K562 (cell line): Measurements from ENCODE around the gene POP7. TPM values are rescaled to one million over a fixed set of nuclear protein-coding genes. Genes with fewer than 3 reads are reported as not detected.

Experiments used
- ARHGAP35 ChIP-seq: fragments of 450-650 bp; IDR thresholded peaks from 2 replicates; pipeline ENCODE4 v1.6.1; 2018; ENCODE audit not compliant: partially characterized antibody
- ATF7 ChIP-seq: fragments of 450-650 bp; IDR thresholded peaks from 2 replicates; pipeline ENCODE4 v1.7.1; 2014; ENCODE audit warnings: mild to moderate bottlenecking, moderate library complexity
- BRF2 ChIP-seq: IDR thresholded peaks from 3 replicates; pipeline ENCODE4 v1.6.1; 2011; ENCODE audit warnings: borderline replicate concordance, mild to moderate bottlenecking; ENCODE audit not compliant: insufficient read length, insufficient read depth
- EGR1 ChIP-seq: fragments of 450-650 bp; conservative IDR thresholded peaks from 2 replicates; pipeline ENCODE4 v1.6.1; 2017; ENCODE audit warnings: mild to moderate bottlenecking
- ESRRA ChIP-seq: fragments of 450-650 bp; IDR thresholded peaks from 2 replicates; pipeline ENCODE4 v1.6.1; 2014; ENCODE audit warnings: low read depth, mild to moderate bottlenecking, moderate library complexity, borderline replicate concordance
- ETV1 ChIP-seq: fragments of 450-650 bp; conservative IDR thresholded peaks from 2 replicates; pipeline ENCODE4 v1.6.1; 2016; ENCODE audit warnings: missing genetic modification characterization, control low read depth, low read depth, missing compliant biosample characterization
- HIVEP1 ChIP-seq: fragments of 250-450 bp; sonication (Bioruptor Pico); IDR thresholded peaks from 2 replicates; pipeline ENCODE4 v1.4.0; 2020; ENCODE audit warnings: mild to moderate bottlenecking
- POLR2A ChIP-seq: fragments of 450-650 bp; conservative IDR thresholded peaks from 2 replicates; pipeline ENCODE4 v1.6.1; 2016
- POLR2B ChIP-seq: fragments of 450-650 bp; IDR thresholded peaks from 2 replicates; pipeline ENCODE4 v1.6.1; 2018; ENCODE audit warnings: low read depth; ENCODE audit not compliant: partially characterized antibody
- POLR2H ChIP-seq: IDR thresholded peaks from 2 replicates; pipeline ENCODE4 v1.6.1; 2016; ENCODE audit warnings: missing genetic modification characterization, low read depth, mild to moderate bottlenecking, control low read depth, missing compliant biosample characterization, moderate library complexity
- REST ChIP-seq, 2 experiments: fragments of 450-650 bp; formaldehyde crosslinking in 1 of 2; IDR thresholded peaks; 2 replicates each; pipeline versions ENCODE4 v1.4.0 to v1.6.1; 2014 to 2020; ENCODE audit warnings: mild to moderate bottlenecking in 2 of 2, borderline replicate concordance in 1 of 2, low read depth in 1 of 2
- SIN3A ChIP-seq, 2 experiments: fragments of 150-350 bp in 1 of 2; IDR thresholded peaks; 2 replicates each; pipeline ENCODE4 v1.6.1; 2011 to 2016; ENCODE audit warnings: borderline replicate concordance in 2 of 2, low read depth in 2 of 2, low read length in 2 of 2, mild to moderate bottlenecking in 2 of 2, moderate library complexity in 2 of 2; ENCODE audit not compliant: control insufficient read depth in 1 of 2
- SMAD2 ChIP-seq: fragments of 150-350 bp; IDR thresholded peaks from 2 replicates; pipeline ENCODE4 v1.6.1; 2014; ENCODE audit warnings: low read depth, mild to moderate bottlenecking, low read length
- TARDBP ChIP-seq: fragments of 450-650 bp; IDR thresholded peaks from 2 replicates; pipeline ENCODE4 v1.6.1; 2016
- TRIM28 ChIP-seq: fragments of 450-650 bp; IDR thresholded peaks from 2 replicates; pipeline ENCODE4 v1.6.1; 2017
- XRCC5 ChIP-seq: fragments of 200-400 bp; formaldehyde crosslinking; IDR thresholded peaks from 2 replicates; pipeline ENCODE4 v1.6.1; 2017; ENCODE audit warnings: low read depth, mild to moderate bottlenecking, low read length
- ZNF696 ChIP-seq: fragments of 250-450 bp; sonication (Bioruptor Pico); conservative IDR thresholded peaks from 2 replicates; pipeline ENCODE4 v1.4.0; 2020; ENCODE audit warnings: mild to moderate bottlenecking, moderate library complexity
- polyA plus RNA-seq, 8 experiments: library from polyadenylated mRNA; depleted of rRNA in 4 of 8; stranded (reverse) in 5 of 8; unstranded in 3 of 8; fragments of >200 nt; fragmentation: Nextera tagmentation in 2 of 8; fragmentation: Illumina TruSeq in 1 of 8; extraction: Ambion mirVana in 2 of 8; extraction: Trizol in 1 of 8; gene quantifications; 2 replicates each; pipeline versions ENCODE4 v1.2.1 to v1.2.3, GENCODE V29; 2011 to 2014; ENCODE audit warnings: inconsistent platforms in 1 of 8, missing spikeins in 1 of 8
- total RNA-seq, 7 experiments: library from RNA; depleted of rRNA in 6 of 7; stranded (reverse); fragments of >200 nt in 6 of 7; fragmentation: Illumina TruSeq in 2 of 7; extraction: Trizol in 2 of 7; gene quantifications; 2 replicates each; pipeline versions ENCODE4 v1.2.1 to v1.2.3, GENCODE V29; 2011 to 2021; ENCODE audit warnings: low replicate concordance in 1 of 7
- TF ChIP-seq, protein P1 (sequence below): fragments of 450-650 bp; IDR thresholded peaks from one replicate; pipeline ENCODE4 v1.6.1; 2018; ENCODE audit warnings: mild to moderate bottlenecking, moderate library complexity; ENCODE audit not compliant: partially characterized antibody

Gene POP7
- total and polyA plus RNA-seq, 9 of the 15 experiments (the other 6 are each of a cell fraction or from before 2014, with no cell fraction given), result 11.5 to 163 (median 68.9) TPM

DNA sequence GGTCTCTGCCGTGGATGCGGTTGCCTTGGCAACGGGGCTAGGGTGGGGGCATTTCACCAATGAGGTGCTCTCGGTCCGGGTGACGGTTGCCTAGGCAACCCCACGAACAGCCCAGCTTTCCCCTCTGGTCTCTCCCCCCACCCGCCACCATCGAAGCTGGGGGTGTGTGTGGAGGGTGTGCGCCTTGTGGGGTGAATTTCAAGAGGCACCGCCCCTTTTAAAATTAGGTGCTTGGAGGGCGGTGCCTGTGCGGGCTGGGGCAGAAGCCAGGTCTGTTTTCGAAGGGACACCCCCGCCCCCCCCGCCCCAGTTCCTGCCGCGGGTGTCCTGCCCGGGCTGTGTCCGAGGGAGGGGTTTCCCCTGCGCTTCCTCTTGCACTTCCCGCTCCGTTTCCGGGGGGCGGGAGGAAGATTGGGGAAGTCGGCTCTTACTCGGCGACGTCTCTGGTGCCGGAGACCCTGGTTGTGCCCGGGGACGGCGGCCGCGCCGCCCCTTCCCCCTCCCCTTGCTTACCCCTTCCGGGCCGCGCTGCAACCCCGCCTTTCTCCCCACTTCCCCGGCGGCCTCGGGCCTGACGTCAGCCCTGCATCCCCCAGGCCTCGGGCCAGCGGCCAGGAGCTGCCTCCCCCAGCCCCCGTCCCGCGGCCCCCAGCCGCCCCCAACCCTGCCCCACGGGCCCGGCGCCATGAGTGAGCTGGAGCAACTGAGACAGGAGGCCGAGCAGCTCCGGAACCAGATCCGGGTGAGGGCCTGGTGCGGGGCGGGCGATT, 30.2 kb upstream of the POP7 start (continued):
- TF ChIP-seq ZNF696 (no peak), TARDBP (no peak), POLR2H (tag) (no peak), HIVEP1 (no peak), ESRRA (no peak), ATF7 (peak; percentile 45; the same call in 1 of the 2 replicates), POLR2A (no peak), POLR2B (no peak), TRIM28 (no peak), BRF2 (no peak), REST (IDR thresholded peaks at IDR 0.05; ENCODE audit: borderline replicate concordance) (no peak), REST (CRISPR knock-in tag; IDR thresholded peaks at IDR 0.05; ENCODE audit: low read depth) (no peak), SIN3A (IDR thresholded peaks at IDR 0.05; ENCODE audit: borderline replicate concordance in 2 of 2, control insufficient read depth in 1 of 2, low read depth in 2 of 2, low read length in 2 of 2) (peak; percentile 77 to 85; a peak in 2 of 4 replicates), ARHGAP35 (no peak), ETV1 (tag) (peak; percentile 73), SMAD2 (no peak), EGR1 (peak; percentile 68), XRCC5 (0 out of 2 replicates have a peak, but pooled peaks have one; percentile 24)
- TF ChIP-seq, protein P1, sequence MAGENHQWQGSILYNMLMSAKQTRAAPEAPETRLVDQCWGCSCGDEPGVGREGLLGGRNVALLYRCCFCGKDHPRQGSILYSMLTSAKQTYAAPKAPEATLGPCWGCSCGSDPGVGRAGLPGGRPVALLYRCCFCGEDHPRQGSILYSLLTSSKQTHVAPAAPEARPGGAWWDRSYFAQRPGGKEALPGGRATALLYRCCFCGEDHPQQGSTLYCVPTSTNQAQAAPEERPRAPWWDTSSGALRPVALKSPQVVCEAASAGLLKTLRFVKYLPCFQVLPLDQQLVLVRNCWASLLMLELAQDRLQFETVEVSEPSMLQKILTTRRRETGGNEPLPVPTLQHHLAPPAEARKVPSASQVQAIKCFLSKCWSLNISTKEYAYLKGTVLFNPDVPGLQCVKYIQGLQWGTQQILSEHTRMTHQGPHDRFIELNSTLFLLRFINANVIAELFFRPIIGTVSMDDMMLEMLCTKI, result no peak
